GM21825 (cell line): ENCODE measurements around the gene SKA3.
"Not testable (repeated sequence)": the region's sequence is repeated elsewhere in the genome, so short reads cannot be mapped to it uniquely, and the experiment has no call there.

Experiments
- ATAC-seq: cut with Tn5 transposase; IDR thresholded peaks from one replicate; pipeline ENCODE4 v1.9.1; 2021; ENCODE audit warnings: mild to moderate bottlenecking, moderate library complexity; ENCODE audit not compliant: unreplicated experiment

The SKA3 gene

GRCh38 chr13:21171420-21171819 is 4.9 kb downstream of the SKA3 start:
- ATAC-seq, result no peak

DNA sequence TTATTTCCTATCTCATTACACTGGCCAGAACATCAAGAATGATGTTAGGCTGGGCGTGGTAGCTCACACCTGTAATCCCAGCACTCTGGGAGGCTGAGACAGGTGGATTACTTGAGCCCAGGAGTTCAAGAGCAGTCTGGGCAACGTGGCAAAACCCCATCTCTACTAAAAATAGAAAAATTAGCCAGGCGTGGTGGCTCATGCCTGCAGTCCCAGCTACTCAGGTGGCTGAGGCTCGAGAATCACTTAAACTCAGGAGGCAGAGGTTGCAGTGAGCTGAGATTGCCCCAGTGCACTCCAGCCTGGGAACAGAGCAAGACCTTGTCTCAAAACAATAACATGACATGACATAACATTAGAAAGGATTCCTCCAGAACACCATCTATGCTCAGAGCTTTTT is 10.7 kb downstream of the SKA3 start:
- not testable (repeated sequence) for ATAC-seq

DNA sequence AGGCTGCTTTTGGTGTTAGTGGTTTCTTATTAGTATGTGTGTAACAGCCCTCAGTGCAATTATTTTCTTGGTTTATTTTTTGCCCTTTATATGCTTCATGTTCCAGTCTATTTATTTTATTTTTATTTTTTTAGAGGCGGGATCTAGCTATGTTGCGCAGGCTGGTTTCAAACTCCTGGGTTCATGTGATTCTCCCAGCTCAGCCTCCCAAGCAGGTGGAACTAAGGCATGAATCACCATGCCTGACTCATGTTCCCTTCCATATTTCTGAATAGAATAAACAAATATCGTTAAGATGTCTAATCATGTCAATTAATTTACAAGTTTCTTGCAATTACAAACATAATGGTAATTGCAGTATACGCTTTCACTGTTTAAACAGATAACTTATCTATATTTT is 11.7 kb downstream of the SKA3 start:
- ATAC-seq, result no peak

- no peak for ATAC-seq
Observed at GRCh38 chr13:21152251-21152899, 24.0 kb downstream of the SKA3 start.

- no peak for ATAC-seq
Observed at GRCh38 chr13:21150013-21150412, 26.3 kb downstream of the SKA3 start.

GRCh38 chr13:21149568-21149967 is 26.8 kb downstream of the SKA3 start:
- no peak for ATAC-seq

GRCh38 chr13:21148557-21149258 is 27.6 kb downstream of the SKA3 start:
- ATAC-seq, result no peak

DNA sequence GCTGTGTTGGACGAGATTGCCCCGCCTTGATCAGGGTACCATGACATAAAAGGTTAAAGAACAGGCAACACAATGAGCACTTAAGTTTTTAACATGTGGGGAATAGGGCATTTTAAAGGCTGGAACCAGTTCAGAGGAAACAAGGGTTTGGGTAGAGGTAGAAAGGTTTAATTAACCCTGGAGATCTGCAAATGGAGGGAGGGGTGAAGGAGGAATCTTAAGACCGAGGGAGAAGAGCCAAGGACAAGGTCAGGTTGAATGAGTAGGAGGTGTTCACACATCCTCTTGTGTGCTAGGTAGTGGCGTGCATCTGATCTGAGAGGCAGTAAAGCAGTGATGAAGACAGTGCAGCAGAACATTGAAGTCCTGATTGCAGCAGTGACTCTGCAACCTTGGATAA is 28.5 kb downstream of the SKA3 start:
- ATAC-seq, result no peak

GRCh38 chr13:21142766-21143165 is 33.6 kb downstream of the SKA3 start:
- ATAC-seq, result no peak

DNA sequence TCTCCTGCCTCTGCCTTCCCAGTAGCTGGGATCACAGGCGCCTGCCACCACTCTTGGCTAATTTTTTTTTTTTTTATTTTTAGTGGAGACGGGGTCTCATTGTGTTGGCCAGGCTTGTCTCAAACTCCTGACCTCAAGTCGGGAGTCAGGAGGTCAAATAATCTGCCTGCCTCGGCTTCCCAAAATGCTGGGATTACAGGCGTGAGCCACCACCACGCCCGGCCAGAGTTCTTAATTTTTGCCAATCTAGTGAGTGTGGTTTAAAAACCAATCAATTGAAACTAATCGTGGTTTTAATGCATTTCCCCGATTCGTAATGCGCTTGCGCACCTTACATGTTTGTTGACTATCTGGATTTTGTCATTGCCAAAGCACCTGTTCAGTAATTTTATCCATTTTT is 37.0 kb downstream of the SKA3 start:
- no peak for ATAC-seq

DNA sequence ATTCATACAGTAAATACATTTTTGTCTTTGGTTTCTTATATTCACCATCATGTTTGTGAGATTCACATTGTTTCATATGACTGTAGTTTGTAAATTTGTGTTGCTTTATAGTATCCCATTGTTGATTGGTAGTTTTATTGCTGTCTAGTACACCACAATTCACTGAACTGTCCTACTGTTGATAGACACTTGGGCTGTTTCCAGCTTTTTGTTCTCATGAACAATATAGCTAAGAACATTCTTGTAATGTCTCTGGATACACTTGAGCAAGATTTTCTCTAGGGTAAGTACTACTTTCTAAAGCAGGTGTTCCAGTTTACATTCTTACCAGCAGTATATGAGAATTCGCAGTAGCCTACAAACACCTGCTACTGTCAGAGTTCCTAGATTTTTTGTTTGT is 37.8 kb downstream of the SKA3 start:
- ATAC-seq, result no peak

- ATAC-seq, result no peak
Observed at GRCh38 chr13:21137696-21138095, 38.7 kb downstream of the SKA3 start.

DNA sequence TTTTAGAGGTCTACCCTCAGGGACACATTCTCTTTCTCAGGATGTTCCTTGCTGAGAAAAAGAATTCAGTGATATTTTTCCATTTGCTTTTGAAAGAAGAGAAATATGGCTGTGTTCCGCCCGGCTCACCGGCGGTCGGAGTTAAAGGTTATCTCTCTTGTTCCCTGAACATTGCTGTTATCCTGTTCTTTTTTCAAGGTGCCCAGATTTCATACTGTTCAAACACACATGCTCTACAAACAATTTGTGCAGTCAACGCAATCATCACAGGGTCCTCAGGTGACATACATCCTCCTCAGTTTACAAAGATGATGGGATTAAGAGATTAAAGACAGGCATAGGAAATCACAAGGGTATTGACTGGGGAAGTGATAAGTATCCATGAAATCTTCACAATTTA is 40.5 kb downstream of the SKA3 start:
- not testable (repeated sequence) for ATAC-seq

DNA sequence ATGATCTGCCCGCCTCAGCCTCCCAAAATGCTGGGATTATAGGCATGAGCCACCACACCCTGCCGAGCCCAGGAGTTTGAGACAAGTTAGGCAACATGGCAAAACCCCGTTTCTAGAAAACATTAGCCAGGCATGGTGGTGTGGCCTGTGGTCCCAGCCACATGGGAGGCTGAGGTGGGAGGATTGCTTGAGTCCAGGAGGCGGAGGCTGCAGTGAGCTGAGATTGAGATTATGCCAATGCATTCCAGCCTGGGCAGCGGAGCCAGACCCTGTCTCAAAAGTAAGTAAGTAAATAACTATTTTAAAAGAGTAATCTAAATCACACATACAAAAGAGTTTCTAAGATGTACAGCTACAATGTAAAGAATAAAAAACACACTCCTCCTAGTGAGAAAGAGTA is 41.9 kb downstream of the SKA3 start:
- ATAC-seq, result no peak

- no peak for ATAC-seq
Observed at GRCh38 chr13:21133077-21133476, 43.3 kb downstream of the SKA3 start.

- ATAC-seq, result no peak
Observed at GRCh38 chr13:21130116-21130515, 46.2 kb downstream of the SKA3 start.

GRCh38 chr13:21124852-21125251 is 51.5 kb downstream of the SKA3 start:
- ATAC-seq, result no peak

DNA sequence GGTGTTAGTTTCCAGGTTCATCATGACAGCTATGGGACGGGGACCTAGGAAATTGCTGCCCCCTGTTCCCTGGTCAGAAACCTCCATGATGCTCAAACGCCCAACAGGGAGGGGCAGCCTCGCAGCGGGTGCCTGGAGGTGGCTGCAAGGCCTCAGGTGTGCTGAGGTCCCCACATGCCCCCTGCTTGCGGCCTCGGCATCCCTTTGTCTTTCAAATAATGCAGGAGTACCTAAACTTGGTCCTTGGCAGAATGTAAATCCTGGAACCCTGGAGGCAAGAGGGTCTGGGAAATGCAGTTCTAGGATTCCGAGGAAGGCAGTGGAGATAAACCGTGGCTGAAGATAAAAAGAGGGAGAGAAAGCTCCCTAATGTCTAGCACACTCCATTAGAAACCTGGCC is 52.4 kb downstream of the SKA3 start:
- ATAC-seq, result no peak

DNA sequence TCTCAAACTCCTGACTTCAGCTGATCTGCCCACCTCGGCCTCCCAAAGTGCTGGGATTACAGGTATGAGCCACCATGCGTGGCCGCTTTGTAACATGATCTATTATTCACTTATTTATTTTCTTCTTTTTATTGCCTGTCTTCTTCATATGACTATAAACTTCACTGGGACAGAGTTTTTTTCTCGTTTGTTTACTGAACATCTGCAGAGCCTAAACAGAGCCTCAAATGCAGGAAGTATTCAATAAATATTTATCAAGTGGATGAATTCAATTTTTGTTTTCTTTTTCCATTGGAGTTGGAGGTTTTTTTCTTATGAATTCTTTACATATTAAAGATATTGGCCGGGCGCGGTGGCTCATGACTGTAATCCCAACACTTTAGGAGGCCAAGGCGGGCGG is 54.7 kb downstream of the SKA3 start:
- no peak for ATAC-seq

DNA sequence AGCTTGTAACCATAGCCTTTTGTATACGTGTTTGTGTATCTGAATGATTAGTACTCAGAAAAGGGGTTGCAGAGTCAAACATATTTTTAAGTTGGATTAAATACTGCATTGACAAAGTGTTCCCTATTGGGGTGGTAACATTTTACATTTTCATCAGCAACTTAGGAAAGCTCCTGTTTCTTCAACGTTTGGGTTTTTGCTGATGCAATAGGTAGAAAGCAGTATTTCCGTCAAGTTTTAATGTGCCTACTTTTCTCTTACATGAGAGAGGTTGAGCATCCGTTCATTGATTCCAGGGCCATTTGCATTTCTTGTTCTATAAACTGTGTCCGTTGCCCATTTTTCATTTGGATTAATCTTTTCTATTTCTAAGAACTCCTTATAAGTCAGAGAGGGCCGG is 56.2 kb downstream of the SKA3 start:
- no peak for ATAC-seq

DNA sequence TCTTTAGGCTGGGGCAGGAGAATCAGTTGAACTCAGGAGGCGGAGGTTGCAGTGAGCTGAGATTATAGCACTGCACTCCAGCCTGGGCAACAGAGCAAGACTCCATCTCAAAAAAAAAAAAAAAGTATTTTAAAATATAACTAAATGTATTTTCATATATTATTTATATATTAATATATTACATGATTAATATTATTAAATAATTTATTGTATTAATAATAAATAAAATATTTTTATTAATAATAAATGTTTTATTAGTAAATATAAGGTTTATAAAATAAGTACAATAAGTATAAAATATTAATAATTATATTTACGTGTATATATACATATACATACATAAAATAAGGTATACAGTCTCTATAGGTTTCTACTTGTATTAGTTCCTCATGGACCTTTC is 56.8 kb downstream of the SKA3 start:
- no peak for ATAC-seq

DNA sequence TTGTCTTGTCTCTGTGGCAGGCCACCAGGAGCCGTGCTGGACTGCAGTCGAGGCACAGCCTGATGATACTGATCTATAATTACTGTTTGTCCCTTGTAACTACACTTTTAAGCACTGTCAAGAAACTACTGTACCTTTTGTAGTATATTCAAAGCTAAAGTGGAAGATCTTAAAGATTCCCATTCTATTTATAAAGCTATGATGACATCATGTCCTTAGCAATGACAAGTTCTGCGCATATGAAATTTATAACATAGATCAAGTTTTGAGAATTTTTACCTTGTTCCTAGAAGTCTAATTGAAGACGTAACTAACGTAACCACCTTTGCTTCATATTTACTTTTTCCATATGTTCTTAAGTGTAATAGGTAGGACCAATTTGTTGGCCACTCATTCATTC is 58.2 kb downstream of the SKA3 start:
- no peak for ATAC-seq
